ENCODE data around the gene PTPRJ. TPM values are rescaled to one million over a fixed set of nuclear protein-coding genes. Genes with fewer than 3 reads are reported as not detected.

Gene PTPRJ
- total and polyA plus RNA-seq, 8 donors: 12.6 to 63.5 (median 16.6) TPM

DNA sequence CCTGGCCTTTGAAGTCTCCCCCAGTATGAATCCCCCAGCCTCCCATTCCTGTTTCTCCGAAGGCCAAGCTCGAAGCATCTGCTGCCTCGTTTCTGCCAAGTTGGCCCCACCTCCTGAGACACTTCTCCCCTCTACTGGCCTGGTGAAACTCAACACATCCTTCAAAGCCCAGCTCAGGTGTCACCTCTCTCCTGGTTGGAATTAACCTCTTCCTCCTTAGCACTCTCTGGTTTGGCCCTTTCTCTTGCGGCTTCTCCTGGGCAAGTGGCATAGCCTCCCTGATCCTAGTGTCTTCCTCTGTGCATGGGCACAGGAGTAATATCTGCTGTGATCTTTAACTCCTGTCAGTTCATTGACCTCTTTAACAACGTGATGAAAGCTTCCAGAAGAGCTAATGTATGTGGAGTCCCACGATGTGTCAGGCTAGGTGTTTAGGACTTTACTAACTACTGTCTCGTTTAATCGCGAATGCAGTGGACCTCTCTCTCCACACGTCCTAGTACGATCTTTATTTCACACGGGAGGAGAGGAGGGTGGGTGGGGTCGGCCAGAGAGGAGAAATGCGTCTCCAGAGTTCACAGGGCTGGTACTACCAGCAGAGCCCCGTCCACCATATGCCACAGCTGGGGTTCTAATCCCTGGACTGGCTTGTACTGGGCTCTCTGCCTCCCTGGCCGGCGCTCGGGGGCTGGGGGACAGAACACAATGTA, 826 bp upstream of the PTPRJ start:
- ATAC-seq (no peak), DNase-seq (no peak)
- peaks cover 14 to 62% of the 10 kb centered on the region in 2 donors for H3K4me1 ChIP-seq
- H3K27me3 ChIP-seq: no peaks in the 10 kb centered on the region
- no peaks in the 10 kb centered on the region for H3K9me3 ChIP-seq
- intact Hi-C loops (cut with DNase I): no loop called here
- H3K36me3 ChIP-seq: no peaks in the 10 kb centered on the region
- peak overlapping the region; percentile 80 to 90 for H3K4me3 ChIP-seq
- H3K27ac ChIP-seq: peak overlapping the region in 1 of 2 donors; percentile 92
- no peak for TF ChIP-seq CTCF (IDR thresholded peaks at IDR 0.05)

- intact Hi-C loops (cut with DNase I): no loop called here
- peak overlapping the region; percentile 47 to 92 for H3K27ac ChIP-seq
- no peaks in the 10 kb centered on the region for H3K36me3 ChIP-seq
- no peak for TF ChIP-seq CTCF (IDR thresholded peaks at IDR 0.05)
- ATAC-seq (peak; percentile 69), DNase-seq (peak in 2 of 4 donors; percentile 56 to 91)
- no peaks in the 10 kb centered on the region for H3K27me3 ChIP-seq
- H3K4me1 ChIP-seq: peaks cover 14 to 67% of the 10 kb centered on the region in 2 donors
- H3K4me3 ChIP-seq: peak overlapping the region; percentile 80 to 90
- no peaks in the 10 kb centered on the region for H3K9me3 ChIP-seq
Observed at GRCh38 chr11:47980907-47981621, 705 bp downstream of the PTPRJ start.

DNA sequence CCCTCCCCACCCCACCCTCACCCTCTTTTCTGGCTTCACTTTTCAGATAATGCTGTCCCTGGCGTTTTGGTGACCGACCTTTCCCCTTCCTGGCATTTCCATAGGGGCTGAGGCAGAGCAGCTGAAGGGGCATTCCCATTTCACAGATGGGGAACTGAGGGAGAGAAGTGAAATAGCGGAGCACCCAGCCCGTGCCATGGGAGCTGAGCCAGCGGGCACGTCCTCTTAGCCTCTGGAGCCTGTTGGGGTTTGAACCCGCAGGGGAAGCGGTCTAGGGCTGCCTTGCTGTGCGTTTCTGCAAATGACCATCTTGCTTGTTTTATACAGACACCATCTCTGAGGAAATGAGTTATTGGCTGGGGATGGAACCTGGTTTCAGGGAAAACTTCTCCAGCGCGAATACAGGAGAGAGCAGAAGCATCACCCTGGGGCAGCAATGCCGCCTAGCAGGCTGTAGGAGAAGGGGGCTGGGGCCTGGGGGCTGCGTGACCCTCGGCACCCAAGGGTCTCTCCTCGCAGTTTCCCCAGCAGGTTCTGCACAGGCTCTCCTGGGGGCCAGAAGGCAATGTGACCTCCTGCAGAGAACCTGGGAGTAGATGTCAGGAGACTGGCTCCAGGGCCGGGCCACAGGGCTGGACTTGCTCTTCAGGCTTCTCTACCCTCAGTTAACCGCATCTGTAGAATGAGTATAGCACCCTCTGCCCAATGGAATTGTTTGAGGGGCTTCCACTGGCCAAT, 1.5 kb downstream of the PTPRJ start:
- H3K4me3 ChIP-seq: peak overlapping the region; percentile 80 to 90
- ATAC-seq (peak; percentile 29), DNase-seq (peak in 2 of 4 donors; percentile 77 to 89)
- peaks cover 22 to 75% of the 10 kb centered on the region in 2 donors for H3K4me1 ChIP-seq
- no peaks in the 10 kb centered on the region for H3K9me3 ChIP-seq
- intact Hi-C loops (cut with DNase I): no loop called here
- H3K36me3 ChIP-seq: no peaks in the 10 kb centered on the region
- peak overlapping the region in 1 of 2 donors; percentile 92 for H3K27ac ChIP-seq
- H3K27me3 ChIP-seq: no peaks in the 10 kb centered on the region
- TF ChIP-seq CTCF (IDR thresholded peaks at IDR 0.05): no peak

DNA sequence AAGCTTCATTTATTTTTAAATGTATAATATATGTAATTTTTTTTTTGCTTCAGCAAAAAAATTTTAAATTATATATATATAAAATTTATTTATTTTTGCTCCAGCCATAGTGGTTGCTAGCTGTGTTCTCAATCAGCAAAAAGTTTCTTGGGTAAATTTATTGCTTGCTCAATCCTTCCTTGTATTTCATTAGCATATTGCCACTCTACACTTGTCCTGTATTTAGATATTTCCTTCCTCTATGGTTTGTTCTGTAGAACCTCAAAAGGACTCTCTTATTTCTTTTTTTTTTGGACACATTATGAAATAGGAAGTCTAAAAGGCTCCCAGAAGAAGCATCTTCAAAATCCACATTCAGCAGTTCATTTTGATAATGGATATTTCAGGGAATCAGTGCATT, 2.3 kb downstream of the PTPRJ start:
- Histone ChIP-seq H3K27me3 (no peaks in the 10 kb centered on the region), H3K27ac (peak overlapping the region in 1 of 2 donors; percentile 92), H3K4me1 (peaks cover 26 to 79% of the 10 kb centered on the region in 2 donors), H3K4me3 (peak overlapping the region in 1 of 2 donors; percentile 90), H3K9me3 (no peaks in the 10 kb centered on the region), H3K36me3 (no peaks in the 10 kb centered on the region)
- DNase-seq (no peak), ATAC-seq (no peak)
- intact Hi-C loops (cut with DNase I): no loop called here
- no peak for TF ChIP-seq CTCF (IDR thresholded peaks at IDR 0.05)
